Upper lobe of right lung (tissue), 1 donor: ENCODE data around the gene CREB3. TPM values are rescaled to one million over a fixed set of nuclear protein-coding genes. Genes with fewer than 3 reads are reported as not detected.

Experiments
- ATAC-seq: fragments of 200-7000 bp; cut with Tn5 transposase; one replicate; pipeline ENCODE4 v1.9.1; 2020; ENCODE audit warnings: mild to moderate bottlenecking, moderate library complexity
- DNase-seq: peaks from one replicate; pipeline ENCODE4 v3.0.0-alpha.2; 2020
- H3K27ac ChIP-seq: fragments of 200-600 bp; one replicate; pipeline ENCODE4 v1.8.0; 2022
- H3K27me3 ChIP-seq: fragments of 200-600 bp; one replicate; pipeline ENCODE4 v1.8.0; 2022; ENCODE audit warnings: mild to moderate bottlenecking
- H3K36me3 ChIP-seq: fragments of 200-600 bp; one replicate; pipeline ENCODE4 v1.8.0; 2022
- H3K4me1 ChIP-seq: fragments of 200-600 bp; one replicate; pipeline ENCODE4 v1.8.0; 2022
- H3K4me3 ChIP-seq: fragments of 200-600 bp; one replicate; pipeline ENCODE4 v1.8.0; 2022; ENCODE audit warnings: mild to moderate bottlenecking
- H3K9me3 ChIP-seq: fragments of 200-600 bp; one replicate; pipeline ENCODE4 v1.8.0; 2022
- CTCF ChIP-seq: fragments of 200-600 bp; IDR thresholded peaks from one replicate; pipeline ENCODE4 v1.8.0; 2022; ENCODE audit warnings: antibody characterized with exemption
- intact Hi-C: fragments of 100-400 bp; cut with DNase I; formaldehyde crosslinking; loops from one replicate; pipeline ENCODE4 v1.11.0; 2022
- total RNA-seq: library from RNA; stranded (reverse); fragmentation: NEBNext Ultra II Directional; extraction: Animal tissue kit (Norgen Biotek cat#: 25700); gene quantifications from one replicate; pipeline ENCODE4 v1.2.1, GENCODE V29; 2021
- donor health status: DM: no; HTN: yes; CAD: no; lungs with severe emphysema.

CREB3 gene
- total RNA-seq, 1 donor from 2014 or later, result 34.9 TPM

DNA sequence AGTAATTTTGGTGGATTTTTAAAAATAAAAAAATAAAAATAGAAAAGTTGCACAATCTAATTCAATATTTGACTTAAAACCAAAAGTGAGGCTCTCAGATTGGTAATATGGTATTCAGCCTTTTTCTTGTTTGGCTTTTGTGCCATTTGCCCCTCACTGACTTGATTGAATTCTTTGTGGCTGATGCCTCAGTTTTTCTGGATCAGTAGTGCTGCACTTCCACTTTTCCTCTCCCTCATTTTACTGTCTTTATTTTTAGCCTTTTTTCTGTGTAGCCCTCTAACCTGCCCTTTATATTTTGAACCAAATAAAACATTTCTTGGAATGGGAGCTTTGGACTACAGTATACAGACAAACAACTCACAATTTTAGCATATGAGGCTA is 25.4 kb downstream of the CREB3 start:
- DNase-seq (no peak), ATAC-seq (no peak)
- Histone ChIP-seq H3K36me3 (peaks cover 7% of the 10 kb centered on the region), H3K4me3 (peak overlapping the region; percentile 57), H3K27ac (peak overlapping the region; percentile 89), H3K9me3 (no peaks in the 10 kb centered on the region), H3K4me1 (peaks cover 27% of the 10 kb centered on the region), H3K27me3 (no peaks in the 10 kb centered on the region)
- no peak for TF ChIP-seq CTCF
- intact Hi-C loops, result no loop called here

DNA sequence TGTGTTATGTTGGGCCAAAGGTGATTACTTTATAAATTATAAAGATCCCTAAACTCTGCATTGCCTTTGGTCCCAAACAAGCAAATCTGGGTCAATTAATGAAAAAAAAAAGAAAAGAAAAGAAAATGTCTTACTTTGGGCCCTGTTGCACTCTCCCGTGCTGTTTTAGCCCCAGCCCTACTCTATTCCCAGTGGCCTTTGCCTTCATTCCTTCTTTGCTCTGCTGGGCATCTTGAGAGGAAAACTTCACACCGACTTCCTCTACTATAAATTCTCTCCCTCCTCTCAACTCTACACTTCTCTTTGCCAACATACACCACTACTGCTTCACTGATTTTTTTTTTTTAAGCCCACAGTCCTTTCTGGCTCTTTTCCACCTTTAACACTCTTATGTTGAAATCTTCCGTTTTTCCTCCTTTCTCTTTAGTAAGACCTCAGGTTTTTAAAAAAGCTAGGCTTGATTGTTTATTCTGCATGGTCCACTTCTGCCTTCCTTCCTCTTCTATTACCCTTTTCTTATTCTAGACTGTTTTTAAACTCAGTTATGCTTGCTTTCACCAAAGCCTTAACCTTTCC is 26.1 kb downstream of the CREB3 start:
- Histone ChIP-seq H3K4me1 (peaks cover 27% of the 10 kb centered on the region), H3K4me3 (peak overlapping the region; percentile 57)
- peak; percentile 6 for ATAC-seq

GRCh38 chr9:35759795-35760194 is 27.3 kb downstream of the CREB3 start:
- no peak for TF ChIP-seq CTCF
- intact Hi-C loops, result no loop called here
- H3K4me3 ChIP-seq, result no peak overlapping the region
- H3K27me3 ChIP-seq, result no peaks in the 10 kb centered on the region
- no peaks in the 10 kb centered on the region for H3K9me3 ChIP-seq
- ATAC-seq (no peak), DNase-seq (no peak)
- no peaks in the 10 kb centered on the region for H3K36me3 ChIP-seq
- H3K27ac ChIP-seq, result no peak overlapping the region
- H3K4me1 ChIP-seq, result peaks cover 27% of the 10 kb centered on the region

More for the DNA sequence above, 26.1 kb downstream of the CREB3 start:
- DNase-seq, result no peak
- peak overlapping the region; percentile 89 for H3K27ac ChIP-seq
- intact Hi-C loops, result no loop called here
- peaks cover under 1% of the 10 kb centered on the region for H3K36me3 ChIP-seq
- no peaks in the 10 kb centered on the region for H3K27me3 ChIP-seq
- no peak for TF ChIP-seq CTCF
- H3K9me3 ChIP-seq, result no peaks in the 10 kb centered on the region

DNA sequence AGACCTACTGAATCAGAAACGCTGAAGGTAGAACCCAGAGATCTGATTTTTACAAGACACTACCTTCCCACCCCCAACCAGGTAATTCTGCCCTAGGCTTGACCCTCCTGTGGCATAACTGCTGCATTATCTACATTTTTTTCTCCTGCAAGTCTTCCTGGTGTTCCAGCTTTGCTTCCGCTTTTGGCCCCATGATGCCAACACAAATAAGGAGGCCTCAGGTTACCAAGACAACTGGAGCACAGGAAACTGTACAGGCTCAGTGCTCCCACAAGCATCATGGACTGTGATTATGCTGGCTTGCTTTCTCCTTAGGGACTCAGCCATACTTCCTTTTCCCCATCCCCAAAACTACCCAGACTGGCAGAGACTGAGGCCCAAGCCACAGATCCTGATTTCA is 28.2 kb downstream of the CREB3 start:
- intact Hi-C loops, result no loop called here
- no peak for DNase-seq
- Histone ChIP-seq H3K4me1 (peaks cover 27% of the 10 kb centered on the region), H3K4me3 (no peak overlapping the region), H3K36me3 (no peaks in the 10 kb centered on the region), H3K27ac (no peak overlapping the region), H3K27me3 (no peaks in the 10 kb centered on the region), H3K9me3 (no peaks in the 10 kb centered on the region)
- no peak for TF ChIP-seq CTCF
- ATAC-seq, result no peak

DNA sequence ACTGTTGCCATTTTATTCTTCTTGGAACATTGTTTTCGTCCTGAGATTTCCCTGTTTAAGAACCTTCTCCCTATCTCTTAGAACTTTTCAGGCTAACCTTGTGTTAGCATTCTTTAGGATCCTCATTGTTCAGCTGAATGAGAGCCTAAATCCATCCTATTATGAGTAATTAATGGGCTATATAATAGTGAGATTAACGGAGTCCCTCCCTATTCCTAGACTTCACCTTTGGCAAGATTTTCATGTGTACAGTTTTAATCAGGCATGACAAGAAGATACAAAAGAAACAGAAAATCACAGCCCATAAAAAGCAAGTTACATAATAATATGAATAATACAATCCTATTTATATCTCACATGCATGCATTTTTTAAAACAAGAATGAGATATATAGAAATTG is 30.7 kb downstream of the CREB3 start:
- DNase-seq, result no peak
- H3K9me3 ChIP-seq, result no peaks in the 10 kb centered on the region
- no peaks in the 10 kb centered on the region for H3K36me3 ChIP-seq
- H3K27me3 ChIP-seq, result no peaks in the 10 kb centered on the region
- ATAC-seq, result no peak
- peaks cover 9% of the 10 kb centered on the region for H3K4me1 ChIP-seq
- H3K4me3 ChIP-seq, result no peak overlapping the region
- intact Hi-C loops, result no loop called here
- H3K27ac ChIP-seq, result no peak overlapping the region
- TF ChIP-seq CTCF, result no peak

DNA sequence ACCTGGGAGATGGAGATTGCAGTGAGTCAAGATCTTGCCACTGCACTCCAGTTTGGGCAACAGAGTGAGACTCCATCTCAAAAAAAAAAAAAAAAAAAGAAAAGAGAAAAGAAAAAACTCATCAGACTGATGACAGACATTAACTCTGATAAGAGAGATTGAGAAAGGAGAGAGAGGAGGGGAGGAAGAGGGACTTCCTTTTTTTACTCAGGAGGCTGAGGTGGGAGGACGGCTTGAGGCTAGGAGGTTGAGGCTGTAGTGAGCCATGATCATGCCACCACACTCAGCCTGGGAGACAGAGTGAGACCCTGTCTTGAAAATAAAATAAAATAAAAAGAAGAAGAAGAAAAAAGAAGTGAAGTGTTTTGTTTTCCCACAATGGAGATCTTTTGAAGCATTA is 31.3 kb downstream of the CREB3 start:
- no peaks in the 10 kb centered on the region for H3K27me3 ChIP-seq
- no peak for ATAC-seq
- no peak for TF ChIP-seq CTCF
- no peak overlapping the region for H3K27ac ChIP-seq
- no peaks in the 10 kb centered on the region for H3K36me3 ChIP-seq
- peaks cover 3% of the 10 kb centered on the region for H3K4me1 ChIP-seq
- intact Hi-C loops, result no loop called here
- DNase-seq, result no peak
- no peaks in the 10 kb centered on the region for H3K9me3 ChIP-seq
- H3K4me3 ChIP-seq, result no peak overlapping the region
